Fibroblast of villous mesenchyme (primary cell): ENCODE measurements around the gene TACC2. TPM values are rescaled to one million over a fixed set of nuclear protein-coding genes. Genes with fewer than 3 reads are reported as not detected.

Experiments used
- DNase-seq: peaks from one replicate; pipeline ENCODE4 v3.0.0-alpha.2; 2010; ENCODE audit warnings: low read depth
- H3K4me3 ChIP-seq: 2 replicates; pipeline ENCODE4 v1.5.1; 2011; ENCODE audit warnings: low read depth, mild to moderate bottlenecking, low read length
- total RNA-seq: library from RNA; depleted of rRNA; stranded (reverse); fragments of >200 nt; gene quantifications from 2 replicates; pipeline ENCODE4 v1.2.3, GENCODE V29; 2012
- TF ChIP-seq, protein P1 (sequence below): IDR thresholded peaks from 2 replicates; pipeline ENCODE4 v1.5.1; 2012; ENCODE audit warnings: low read depth, mild to moderate bottlenecking, low read length; ENCODE audit not compliant: insufficient read depth

Gene TACC2
- total RNA-seq, 1 donor = 5.6 TPM

DNA sequence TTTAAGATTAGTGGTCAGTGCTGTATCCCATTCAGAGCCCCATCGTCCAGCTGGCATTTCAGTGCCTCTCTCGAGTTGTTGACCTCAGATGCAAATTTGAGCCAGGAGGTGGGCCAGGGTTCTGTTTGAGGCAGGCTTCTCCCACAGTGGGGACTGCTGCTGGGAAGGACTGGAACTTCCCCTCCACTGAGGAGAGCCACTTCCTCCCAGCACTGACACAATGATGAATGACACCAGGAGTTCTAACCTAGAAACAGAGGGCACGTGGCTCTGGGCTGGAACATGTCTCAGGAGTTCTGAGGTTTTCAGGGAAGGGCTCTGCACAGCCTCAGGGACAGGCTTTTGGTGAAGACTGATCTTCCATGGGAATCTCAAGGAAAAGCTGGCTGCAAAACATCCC lies 263.8 kb downstream of the TACC2 start:
- H3K4me3 ChIP-seq = no peak overlapping the region
- TF ChIP-seq, protein P1, sequence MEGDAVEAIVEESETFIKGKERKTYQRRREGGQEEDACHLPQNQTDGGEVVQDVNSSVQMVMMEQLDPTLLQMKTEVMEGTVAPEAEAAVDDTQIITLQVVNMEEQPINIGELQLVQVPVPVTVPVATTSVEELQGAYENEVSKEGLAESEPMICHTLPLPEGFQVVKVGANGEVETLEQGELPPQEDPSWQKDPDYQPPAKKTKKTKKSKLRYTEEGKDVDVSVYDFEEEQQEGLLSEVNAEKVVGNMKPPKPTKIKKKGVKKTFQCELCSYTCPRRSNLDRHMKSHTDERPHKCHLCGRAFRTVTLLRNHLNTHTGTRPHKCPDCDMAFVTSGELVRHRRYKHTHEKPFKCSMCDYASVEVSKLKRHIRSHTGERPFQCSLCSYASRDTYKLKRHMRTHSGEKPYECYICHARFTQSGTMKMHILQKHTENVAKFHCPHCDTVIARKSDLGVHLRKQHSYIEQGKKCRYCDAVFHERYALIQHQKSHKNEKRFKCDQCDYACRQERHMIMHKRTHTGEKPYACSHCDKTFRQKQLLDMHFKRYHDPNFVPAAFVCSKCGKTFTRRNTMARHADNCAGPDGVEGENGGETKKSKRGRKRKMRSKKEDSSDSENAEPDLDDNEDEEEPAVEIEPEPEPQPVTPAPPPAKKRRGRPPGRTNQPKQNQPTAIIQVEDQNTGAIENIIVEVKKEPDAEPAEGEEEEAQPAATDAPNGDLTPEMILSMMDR = no peak
- no peak for DNase-seq

DNA sequence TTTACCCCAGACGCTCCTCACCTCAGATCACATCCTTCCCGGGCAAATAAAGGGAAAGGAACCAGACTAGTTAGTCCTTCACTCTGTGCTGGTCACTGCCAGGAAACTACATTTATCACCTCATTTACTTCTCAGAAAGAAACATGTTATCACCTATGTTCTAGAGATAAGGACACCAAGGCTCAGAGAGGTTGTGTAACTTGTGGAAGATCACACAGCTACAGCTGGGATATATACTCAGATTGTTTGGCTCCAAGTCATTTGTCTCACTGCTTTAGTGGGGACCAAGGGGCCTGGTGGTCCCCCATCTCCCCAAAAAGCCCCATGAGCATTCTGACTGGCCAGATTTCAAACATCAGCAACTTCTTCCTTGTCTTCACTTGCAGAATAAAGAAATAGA lies 264.6 kb downstream of the TACC2 start:
- no peak overlapping the region for H3K4me3 ChIP-seq
- no peak for DNase-seq
- TF ChIP-seq, protein P1 = no peak

DNA sequence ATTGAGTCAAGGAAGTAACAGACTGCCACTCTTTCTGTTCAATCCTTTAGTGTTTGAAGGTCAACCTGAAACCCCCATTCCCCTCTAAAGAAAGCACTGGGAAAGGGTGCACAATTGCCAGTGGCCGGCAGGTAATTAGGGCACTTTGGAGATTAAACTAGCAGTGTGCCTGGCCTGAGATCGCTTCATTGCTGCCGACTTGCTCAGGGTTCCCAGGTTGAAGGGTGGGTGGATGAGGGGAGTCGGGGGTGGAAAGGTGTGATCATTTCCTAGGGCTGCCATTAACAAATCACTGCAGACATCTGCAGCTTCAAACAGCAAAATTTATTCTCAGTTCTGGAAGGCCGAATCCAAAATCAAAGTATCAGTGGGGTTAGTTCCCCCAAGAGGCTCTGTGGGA lies 265.9 kb downstream of the TACC2 start:
- TF ChIP-seq, protein P1 = no peak
- H3K4me3 ChIP-seq = no peak overlapping the region
- no peak for DNase-seq

DNA sequence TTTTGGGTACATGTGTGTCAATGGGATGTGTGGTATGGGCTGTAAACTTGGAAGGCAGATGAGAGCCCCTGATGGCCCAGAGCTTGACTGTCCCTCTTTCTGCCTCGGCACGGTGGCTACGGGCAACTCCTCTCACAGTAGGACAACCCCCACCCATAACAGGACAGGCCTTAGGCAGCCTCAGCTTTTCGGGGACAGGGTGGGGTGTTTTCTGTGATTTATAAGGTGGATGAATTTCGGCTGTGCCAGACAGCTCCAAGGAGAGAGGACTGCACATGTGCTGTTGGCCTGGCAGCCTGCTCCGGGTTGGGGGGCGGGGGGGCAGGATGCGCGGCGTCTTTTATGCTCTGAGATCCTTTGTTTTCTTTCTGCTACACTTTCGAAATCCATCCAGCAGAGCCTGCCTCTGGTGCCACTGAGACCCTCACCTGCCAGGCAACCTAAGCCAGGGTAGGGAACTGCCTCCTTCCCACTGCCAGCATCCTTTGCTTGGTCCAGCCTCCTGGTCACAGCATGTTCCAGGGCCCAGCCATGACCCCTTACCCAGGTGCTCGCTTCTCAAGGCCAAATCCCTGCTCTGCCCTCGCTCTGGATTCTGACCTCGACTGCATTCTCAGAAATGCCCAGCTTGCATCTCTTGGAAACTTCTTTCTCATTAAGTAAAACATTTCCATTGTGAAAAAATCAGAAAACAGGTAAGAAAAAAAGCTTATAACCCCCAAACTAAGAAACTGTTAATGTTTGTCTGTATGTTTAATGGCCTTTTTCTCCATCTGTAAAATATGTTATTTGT lies 266.7 kb downstream of the TACC2 start:
- TF ChIP-seq, protein P1 = no peak

DNA sequence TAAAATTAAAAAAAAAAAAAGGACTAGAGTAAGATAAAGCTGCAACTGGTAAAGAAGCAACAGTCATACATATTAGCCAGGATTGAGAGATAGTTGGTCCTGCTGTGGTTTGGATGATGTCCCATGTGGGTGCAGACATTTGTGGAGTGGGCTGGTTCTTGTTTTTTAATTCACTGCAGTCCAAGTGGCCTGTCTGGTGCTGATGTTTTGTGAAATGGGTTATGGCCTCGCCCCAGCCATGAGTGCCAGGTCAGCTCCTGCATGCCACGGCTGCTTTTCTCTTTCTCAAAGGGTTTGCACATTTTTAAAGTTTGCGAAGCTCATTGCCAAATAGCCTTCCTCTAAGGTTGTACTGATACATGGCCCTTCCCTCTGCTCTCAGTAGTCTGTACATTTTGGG lies 268.1 kb downstream of the TACC2 start:
- TF ChIP-seq, protein P1 = no peak
- DNase-seq = no peak
- H3K4me3 ChIP-seq = no peak overlapping the region

More for the DNA sequence above, 266.7 kb downstream of the TACC2 start:
- no peak overlapping the region for H3K4me3 ChIP-seq
- no peak for DNase-seq

DNA sequence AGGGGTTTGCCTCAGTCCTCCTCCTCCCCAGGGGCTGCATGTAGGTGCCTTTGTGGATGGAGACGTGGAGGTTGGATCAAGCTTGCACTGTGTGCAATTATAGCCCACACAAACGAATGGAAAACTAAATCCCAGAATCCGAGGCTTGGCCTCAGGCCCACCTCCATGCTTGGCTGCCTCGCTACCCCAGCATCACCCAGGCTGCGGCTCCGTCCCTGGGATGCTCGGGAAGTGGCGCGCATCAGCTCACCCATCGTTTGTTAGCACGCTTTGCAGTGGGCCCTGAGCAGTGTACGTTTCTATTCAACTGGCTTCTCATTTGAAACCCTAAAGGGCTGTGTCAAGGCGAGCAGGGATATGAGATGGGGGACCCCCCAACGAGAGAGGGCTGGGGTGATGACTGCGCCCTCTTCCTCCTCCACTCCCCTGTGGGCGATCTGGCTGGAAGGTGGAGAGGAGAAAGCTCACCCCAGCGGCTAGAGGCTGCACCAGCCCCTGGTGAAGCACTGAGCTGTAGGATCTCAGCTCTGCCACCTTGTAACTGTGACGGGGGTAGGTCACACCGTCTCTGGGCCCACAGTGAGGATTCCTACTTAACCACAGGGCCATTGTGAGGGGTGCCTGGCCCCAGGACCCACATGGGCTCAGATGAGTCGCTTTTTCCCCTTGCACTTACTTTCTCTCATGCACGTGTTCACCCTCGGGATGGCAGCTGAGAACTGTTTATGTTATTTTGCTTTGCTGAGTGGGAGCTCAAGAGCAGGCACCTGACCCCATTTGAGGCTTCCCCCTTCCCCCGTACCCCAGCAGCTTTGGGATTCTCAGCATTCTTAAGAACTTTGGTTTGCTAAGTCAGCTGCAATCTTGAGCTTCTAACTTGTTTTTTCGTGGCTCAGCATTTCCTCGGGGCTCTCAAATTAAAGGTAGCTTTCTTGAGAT lies 269.4 kb downstream of the TACC2 start:
- TF ChIP-seq, protein P1 = no peak
- H3K4me3 ChIP-seq = no peak overlapping the region
- DNase-seq = peak; percentile 64
